SIG-M5 treated with dmso at 0.1 percent for 504 hours (cell line): ENCODE measurements around the gene ELFN2.
"Not testable (repeated sequence)": the region's sequence is repeated elsewhere in the genome, so short reads cannot be mapped to it uniquely, and the experiment has no call there.

ENCODE experiments used
- DNase-seq: peaks from one replicate; lab custom pipeline; 2025; ENCODE audit not compliant: unreplicated experiment; lab: John Stamatoyannopoulos, UW

The ELFN2 gene, protein sequence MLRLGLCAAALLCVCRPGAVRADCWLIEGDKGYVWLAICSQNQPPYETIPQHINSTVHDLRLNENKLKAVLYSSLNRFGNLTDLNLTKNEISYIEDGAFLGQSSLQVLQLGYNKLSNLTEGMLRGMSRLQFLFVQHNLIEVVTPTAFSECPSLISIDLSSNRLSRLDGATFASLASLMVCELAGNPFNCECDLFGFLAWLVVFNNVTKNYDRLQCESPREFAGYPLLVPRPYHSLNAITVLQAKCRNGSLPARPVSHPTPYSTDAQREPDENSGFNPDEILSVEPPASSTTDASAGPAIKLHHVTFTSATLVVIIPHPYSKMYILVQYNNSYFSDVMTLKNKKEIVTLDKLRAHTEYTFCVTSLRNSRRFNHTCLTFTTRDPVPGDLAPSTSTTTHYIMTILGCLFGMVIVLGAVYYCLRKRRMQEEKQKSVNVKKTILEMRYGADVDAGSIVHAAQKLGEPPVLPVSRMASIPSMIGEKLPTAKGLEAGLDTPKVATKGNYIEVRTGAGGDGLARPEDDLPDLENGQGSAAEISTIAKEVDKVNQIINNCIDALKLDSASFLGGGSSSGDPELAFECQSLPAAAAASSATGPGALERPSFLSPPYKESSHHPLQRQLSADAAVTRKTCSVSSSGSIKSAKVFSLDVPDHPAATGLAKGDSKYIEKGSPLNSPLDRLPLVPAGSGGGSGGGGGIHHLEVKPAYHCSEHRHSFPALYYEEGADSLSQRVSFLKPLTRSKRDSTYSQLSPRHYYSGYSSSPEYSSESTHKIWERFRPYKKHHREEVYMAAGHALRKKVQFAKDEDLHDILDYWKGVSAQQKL

DNA sequence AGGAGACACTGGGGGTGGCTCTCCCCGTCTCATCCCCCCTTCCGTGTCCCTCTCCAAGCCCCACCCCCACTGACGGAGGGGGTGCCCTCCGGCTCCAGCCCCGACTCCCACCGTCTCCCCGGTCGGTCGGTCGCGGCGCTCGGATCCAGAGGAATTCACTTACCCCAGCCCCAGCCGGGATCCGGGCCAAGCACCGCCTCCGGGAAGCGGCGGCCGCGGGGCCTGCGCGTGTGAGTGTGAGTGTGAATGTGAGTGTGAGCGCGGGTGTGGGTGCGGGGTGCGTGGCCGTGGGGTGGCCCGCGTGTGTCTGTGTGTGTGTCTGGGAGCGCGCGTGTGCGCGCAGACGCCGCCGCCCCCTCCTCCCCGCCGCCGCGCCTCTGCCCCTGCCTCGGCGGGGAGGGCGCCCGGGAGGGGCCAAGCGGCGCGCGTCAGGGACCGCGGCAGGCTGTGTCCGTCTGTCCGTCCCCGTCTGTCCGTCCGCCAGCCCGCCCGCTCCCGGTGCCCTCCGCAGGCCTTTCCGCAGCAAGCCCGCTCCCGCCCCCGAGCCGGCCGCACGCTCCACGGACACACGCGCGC, at the start of gene ELFN2:
ELFN2 (minus strand) TSS at position 345 of the 576 bp plus-strand sequence. CDS start 51,945 bp downstream, outside the sequence.
- DNase-seq = no peak

DNA sequence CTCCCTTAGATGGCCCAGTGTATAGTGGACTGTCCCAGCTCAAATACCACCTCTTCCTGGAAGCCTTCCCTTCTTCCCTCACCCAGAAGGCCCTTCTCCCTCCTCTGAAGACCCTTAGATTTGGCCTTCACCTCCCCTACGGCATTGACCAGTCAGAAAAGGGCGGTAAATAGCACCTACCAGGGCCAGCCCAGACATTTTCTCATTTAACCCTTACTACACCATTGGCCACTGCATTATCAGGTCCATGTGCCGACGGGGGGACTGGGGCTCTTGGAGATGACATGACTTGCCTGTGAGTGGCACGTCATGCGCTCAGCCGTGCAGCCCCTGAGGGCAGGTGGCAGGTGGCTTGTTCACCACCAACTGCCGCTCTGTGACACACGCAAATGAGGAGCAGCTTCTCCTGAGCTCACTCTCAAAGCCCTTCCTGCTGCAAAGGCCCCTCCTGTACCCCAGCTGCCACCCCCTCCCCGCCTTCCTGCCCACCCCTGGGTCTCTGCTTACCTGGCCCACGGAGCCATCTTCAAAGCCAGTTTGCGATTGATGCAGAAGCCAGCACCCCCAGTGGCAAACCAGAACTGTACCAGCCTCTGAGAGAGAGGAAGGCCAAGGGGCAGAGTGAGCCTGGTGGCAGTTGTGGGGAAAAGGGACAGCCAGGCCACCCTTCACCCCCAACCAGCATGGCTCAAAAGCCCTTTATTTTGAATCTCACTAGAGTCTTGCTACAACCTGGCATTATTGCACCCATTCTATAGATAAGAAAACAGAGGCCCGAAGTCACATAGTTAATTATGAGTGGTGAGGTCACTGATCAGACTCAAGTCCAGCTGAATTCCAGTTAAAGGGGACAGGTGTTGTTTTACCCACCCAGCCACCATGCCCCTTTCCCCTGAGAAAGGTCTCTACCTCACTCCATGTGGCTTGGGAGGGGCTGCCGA, 49.4 kb upstream of the ELFN2 start:
- no peak for DNase-seq

DNA sequence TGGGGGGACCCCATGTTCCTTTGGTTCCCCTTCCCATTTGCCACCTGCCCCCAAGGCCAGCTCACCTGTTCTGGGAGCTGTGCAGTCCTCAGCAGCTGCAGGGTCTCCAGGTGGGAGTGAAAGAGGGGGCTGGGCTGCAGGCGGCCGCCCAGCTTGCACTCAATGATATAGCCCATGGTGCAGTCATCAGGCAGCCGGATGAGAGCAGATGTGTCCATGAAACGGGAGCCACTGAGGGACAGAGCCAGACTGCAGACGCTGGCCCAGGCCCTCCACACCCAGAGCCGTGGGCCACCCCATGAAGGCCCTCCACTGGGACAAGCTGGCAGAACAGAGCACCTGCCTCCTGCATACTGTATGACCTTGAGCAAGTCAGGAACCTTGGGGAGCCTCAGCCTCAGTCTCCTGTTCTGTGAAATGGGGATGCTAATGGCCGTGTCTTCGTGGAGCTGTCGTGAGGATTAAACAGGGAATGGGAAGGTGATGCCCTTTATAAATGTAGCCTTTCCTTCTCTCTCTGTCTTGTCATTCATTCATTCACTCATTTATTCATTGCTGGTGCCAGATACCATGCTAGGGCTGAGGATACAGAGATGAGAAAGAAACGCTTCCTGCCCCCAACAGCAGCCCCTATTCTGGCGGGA, 47.3 kb upstream of the ELFN2 start:
- no peak for DNase-seq

DNA sequence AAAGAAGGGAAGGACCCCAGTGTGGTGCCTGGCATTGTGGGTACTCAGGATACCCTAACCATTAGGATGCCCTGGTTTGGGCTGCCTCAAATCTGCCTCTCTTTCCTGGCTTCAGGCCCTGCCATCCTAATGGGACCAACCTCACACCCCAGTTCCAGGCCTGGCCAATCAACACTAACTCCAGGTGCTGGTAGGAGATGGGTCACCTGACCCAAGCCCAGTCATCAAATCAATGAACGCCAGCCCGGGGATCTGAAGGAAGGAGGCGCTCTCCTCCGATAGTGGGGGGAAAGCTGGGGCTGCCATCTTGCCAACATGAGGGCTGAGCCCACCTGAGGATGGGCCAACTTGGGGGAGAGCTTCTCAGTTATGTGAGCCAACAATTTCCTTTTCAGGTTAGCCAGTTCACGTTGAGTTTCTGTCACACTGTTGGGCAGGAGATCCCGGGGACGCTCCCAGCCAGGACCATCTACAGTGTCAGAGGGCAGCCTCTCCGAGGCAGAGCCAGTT, 46.2 kb upstream of the ELFN2 start:
- no peak for DNase-seq

DNA sequence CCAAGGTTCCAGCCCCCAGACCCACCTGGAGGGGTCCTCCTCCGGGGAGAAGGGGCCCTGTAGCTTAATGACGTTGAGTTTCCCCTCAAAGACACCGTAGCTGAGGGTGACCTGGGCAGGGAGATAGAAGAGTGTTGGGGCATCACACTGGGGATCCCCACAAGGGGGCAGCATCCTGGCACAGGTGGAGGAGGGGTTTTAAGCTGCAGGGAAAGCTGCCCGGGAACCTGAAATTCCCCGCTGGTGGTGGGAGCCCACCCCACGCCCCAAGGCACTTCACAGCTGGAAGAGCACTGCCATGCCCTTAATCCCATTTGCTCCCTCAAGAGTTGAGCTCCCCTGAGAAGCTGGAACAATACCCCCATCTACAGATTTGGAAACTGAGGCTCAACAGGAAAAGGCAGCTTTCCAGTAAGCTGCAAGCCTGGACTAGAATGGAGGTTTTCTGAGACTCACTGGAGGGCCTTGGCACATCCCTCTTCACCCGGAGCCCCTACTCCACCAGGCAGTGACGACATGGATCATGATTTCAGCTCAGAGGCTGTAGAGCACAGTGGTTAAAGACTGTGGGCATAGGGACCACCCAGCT, 45.2 kb upstream of the ELFN2 start:
- no peak for DNase-seq

DNA sequence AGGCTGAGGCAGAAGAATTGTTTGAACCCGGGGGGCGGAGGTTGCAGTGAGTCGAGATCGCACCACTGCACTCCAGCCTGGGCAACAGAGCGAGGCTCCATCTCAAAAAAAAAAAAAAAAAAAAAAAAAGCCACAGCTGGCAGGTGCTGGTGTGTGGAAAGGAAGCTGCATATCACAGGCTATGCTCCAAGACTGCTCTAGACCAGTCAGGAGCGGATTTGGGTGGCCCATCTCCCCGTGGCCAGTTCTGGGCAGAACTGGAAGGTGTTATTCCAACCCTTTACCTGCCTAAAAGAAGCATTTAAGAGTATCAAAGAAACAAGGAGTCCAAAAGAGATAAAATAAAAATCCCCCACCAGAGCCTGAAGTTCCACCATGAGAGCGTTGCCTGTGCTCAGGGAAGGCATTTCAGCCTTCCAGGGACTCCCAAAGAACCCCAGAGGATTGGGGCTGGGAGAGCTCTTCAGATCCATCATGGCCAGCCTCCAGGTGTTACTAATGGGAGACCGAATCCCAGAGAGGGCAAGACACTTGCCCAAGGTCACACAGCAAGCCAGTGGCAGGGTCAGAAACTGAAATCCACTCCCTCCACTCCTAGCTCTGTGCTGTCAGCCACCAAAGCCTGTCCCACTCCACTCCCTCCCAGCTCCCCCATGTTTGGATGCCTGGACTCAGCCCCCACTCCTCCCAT, 44.6 kb upstream of the ELFN2 start:
- DNase-seq = no peak

DNA sequence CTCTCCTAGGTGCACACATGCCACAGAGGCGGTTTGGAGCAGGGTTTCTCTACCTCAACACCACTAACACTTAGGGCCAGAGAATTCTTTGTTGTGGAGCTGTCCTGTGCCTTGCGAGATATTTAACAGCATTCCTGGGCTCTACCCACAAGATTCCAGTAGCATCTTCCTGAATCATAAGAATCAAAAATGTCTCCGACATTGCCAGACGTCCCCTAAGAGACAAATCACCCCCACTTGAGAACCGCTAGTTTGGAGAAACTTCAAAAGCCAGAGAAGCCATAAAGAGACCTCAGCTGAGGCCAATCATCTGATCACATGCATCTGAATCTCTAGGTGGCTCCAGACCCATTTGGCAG, 42.8 kb upstream of the ELFN2 start:
- no peak for DNase-seq

DNA sequence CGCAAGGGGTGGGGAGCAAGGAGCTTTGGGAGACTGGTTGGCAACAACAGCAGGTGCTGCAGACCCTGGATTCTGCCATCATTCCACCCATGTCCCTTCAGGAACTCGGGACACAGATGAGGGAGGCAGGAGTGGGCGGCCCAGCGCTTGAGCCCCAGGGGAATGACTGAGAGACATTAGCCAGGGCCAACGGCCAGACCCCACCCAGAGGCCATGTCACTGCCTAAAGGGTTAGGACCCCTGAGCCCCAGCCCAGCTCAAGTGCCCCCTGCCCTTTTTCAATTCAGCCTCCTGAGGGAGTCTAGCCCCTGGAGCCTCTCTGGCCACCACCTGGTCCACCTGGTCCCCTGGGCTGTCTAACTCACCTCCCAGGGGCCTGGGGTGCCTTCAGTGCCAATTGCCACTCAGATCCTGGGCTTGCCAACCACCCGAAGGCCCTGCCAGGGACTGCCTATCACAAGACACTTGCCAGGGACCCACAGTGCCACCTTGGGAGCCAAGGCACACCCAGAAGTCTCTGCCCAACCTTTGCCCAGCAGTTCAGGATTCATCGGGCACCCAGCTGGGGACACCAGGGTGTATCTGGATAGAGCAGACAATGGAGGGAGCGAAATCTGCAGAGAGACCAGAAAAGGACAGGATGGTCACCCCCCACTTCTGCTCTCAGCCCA, 42.3 kb upstream of the ELFN2 start:
- DNase-seq = no peak

DNA sequence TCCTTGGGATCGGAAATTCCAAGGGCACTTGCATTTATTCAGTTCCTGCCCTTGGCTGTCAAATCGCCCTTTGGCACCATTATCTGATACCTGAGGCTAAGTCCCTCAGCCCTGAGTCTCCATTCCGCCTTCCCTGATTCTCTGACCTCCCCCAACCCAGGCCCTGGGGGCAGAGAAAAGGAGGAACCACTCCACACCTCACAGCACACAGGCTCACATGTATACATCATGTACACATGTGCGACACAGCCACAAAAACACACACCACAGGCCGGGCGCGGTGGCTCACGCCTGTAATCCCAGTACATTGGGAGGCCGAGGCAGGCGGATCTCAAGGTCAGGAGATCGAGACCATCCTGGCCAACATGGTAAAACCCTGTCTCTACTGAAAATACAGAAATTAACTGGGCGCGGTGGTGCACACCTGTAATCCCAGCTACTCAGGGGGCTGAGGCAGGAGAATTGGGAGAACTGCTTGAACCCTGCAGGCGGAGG, 41.0 kb upstream of the ELFN2 start:
- DNase-seq = not testable (repeated sequence)

DNA sequence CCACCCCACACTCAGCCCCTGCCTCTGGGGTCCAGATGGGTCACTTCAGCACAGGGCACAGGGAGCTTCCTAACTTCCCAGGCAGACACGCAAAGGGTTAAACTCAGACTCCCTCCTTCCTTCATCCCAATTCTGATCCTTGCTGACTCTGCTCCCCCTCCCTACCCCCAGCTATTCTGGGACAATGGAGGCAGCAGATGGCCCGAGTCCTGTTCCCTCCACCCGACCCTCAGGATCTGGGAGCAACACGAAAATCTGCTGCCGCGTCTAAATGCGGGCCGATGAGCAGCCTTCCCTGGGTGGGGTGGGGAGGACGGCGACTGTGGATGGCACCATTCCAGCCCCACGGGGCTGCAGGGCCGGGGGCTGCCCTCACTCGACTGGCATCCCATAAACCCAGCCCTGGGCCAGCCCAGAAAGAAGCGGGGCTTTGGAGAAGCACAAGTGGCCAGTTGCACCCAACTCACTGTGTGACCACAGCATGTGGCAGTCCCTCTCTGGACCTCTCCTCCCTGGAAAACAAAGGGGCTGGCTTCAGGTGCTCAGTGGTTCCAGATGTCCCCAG, 40.2 kb upstream of the ELFN2 start:
- no peak for DNase-seq

DNA sequence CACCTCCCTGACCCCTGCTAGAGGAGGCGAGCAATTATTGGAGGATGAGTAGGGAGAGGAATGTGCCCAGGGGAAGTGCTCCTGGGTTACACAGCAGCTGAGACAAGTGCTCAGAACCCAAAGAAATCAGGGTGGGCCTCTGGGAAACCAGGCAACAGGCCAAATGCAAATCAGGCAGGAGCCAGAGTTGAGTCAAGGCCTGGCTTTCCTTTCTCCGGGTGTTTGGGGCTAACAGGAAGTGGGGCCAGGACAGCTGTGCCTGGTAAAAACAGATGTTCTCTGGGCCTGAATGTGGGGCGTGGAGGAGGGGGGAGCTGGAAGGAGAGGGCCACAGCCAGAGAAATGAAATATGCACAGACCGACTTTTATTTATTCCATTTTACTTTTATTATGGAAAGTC, 36.9 kb upstream of the ELFN2 start:
- no peak for DNase-seq

DNA sequence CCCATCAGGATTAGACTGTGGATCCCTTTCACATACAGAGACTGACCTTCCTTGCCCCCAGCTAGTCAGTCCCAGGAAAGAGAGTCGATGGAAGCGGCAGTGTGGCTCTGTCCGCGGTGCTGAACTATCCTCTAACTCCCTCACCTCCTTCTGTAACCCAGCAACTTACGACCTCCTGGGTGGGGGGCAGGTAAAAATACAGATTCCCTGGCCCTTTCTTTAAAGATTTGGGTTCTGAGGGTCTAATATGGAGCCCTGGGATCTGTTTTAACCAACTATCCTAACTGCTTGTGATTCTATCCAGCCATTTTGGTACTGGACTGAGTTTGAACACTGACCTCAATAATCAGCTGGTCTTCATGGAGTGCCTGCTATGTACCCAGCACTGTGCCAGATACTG, 35.7 kb upstream of the ELFN2 start:
- DNase-seq = peak; percentile 10

DNA sequence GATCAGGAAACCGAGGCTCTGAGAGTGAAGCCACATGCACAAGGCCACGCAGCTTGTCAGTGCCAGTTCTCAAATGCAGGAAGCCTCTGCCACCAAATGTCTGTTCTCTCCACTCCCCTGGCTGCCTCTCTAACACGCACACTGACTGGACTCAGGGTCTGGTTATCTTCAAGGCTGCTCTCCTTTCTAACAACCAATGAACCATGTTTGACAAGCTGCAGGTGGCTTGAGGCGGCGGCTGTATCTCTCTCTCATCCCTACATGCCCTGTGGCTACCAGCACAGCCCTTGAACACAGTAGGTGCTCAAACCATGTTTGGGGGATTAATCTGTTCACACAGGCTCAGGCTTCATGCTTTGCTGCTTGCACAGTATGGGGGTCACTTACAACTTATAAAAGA, 35.2 kb upstream of the ELFN2 start:
- DNase-seq = no peak

DNA sequence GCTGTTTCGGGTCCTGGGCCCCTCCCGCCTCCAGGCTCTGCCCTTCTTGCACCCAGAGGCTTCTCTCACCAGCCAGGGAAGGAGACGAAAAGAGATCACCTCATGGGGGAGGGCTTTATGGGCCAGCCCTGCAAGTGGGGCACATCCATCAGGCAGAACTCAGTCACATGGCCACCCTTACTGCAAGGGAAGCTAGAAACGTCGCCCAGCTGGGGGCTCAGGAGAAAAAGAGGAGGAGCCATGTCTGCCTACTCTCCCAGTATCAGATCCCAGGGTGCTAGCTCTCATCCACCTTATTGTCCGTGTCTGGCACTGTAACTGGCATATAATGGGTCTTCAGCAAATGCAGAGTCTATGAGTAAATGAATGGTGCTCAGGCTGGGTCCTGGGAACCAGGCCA, 34.7 kb upstream of the ELFN2 start:
- DNase-seq = peak; percentile 13

DNA sequence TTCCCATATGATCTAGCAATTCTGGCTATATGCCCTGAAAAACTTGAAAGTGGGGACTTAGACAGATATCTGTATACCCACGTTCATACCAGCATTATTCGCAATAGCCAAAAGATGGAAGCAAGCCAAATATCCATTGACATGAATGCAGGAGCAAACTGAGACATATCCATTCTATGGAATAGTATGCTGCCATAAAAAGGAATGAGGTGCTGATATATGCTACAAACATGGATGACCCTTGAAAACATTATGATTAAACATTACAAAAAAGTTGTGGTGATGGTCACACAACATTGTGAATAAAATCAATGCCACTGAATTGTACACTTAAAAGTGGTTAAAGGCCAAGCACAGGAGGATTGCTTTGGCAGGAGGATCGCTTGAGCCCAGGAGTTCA, 33.4 kb upstream of the ELFN2 start:
- DNase-seq = no peak

DNA sequence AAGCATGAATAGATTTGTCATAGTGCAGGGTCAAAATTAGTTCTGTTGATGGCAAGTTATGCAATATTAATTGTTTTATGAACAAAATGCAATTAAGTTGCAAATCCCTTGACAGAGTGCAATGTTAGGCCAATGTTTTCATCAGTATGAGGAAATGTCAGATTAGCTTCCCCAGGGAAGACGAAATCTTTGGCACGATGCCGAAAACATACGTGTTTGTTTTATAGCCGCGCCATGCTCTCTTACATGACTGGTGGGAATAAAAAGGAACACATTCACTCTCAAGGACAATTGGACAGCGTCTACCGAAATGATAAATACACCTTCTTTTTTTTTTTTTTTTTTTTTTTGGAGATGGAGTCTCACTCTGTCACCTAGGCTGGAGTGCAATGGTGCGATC, 31.9 kb upstream of the ELFN2 start:
- no peak for DNase-seq

DNA sequence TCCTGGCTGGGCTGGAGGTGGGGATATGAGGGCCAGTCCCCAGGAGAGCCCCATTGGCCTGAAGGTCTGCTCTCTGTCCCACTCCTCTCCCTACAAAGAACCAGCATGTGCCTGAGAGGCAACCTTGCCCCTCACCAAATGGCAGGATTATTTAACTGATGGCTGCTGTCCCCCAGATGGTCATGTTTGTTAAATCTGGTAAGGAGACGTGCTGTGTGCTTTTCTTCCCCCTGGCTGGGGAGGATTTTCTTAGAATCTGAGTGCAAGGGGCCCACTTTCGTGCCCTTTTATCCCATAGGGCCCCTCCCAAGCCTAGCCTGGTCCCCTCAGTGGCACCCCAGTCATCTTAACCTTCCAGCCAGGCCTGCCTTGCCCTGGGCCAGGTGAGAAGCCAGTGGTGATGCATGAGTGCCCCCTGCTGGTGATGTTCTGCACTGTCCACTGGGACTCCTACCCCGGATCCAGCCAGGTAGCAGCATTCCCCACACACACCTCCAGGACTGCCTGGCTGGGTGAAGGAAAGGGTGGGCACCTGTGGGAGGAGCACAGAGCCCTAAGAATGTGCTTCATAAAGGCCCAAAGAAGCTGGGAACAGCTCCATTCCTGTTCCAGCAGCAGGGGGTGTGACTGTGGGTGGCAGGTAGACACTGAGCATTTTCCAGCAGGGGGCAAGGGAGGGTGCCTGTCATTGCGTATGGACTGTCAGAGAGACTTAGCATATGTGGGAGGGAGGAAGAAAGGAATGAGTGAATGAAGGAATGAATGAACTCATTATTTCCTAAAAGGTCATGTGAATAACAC, 30.0 kb upstream of the ELFN2 start:
- DNase-seq = no peak
